ENCODE measurements around the gene CFAP119. TPM values are rescaled to one million over a fixed set of nuclear protein-coding genes. Genes with fewer than 3 reads are reported as not detected.

The CFAP119 gene
- total and polyA plus RNA-seq, 9 of the 15 experiments (the other 6 are each of a cell fraction or from before 2014, with no cell fraction given): 5.5 to 33.7 (median 9.6) TPM

GRCh38 chr16:30775392-30776188 is 13.7 kb upstream of the CFAP119 start (continued):
- TF ChIP-seq FOXO4 (CRISPR knock-in tag; IDR thresholded peaks at IDR 0.05): no peak; the same call in 1 of the 2 replicates
- TF ChIP-seq HDAC2 (IDR thresholded peaks at IDR 0.05): no peak
- no peak; the same call in 1 of the 2 replicates for TF ChIP-seq GMEB1 (CRISPR knock-in tag; IDR thresholded peaks at IDR 0.05)
- no peak for TF ChIP-seq ZNF445 (CRISPR knock-in tag; IDR thresholded peaks at IDR 0.05; ENCODE audit: low read depth)
- TF ChIP-seq STAG1 (CRISPR knock-in tag; IDR thresholded peaks at IDR 0.05; ENCODE audit: borderline replicate concordance): peak; percentile 29; the same call in 1 of the 2 replicates
- no peak for TF ChIP-seq PRMT5 (CRISPR knock-in tag; IDR thresholded peaks at IDR 0.05)
- TF ChIP-seq EP400 (IDR thresholded peaks at IDR 0.05): peak; percentile 97
- peak; percentile 18; the same call in 1 of the 2 replicates for TF ChIP-seq DPF2 (IDR thresholded peaks at IDR 0.05)
- TF ChIP-seq PTRF (tag; IDR thresholded peaks at IDR 0.05): no peak
- no peak for TF ChIP-seq XRCC5 (IDR thresholded peaks at IDR 0.05; ENCODE audit: low read depth, low read length)
- TF ChIP-seq CREB3L1 (IDR thresholded peaks at IDR 0.05; ENCODE audit: borderline replicate concordance, low read depth): peak; percentile 74; the same call in 1 of the 2 replicates
- no peak for TF ChIP-seq SMARCE1 (IDR thresholded peaks at IDR 0.05)
- TF ChIP-seq ZNF398 (CRISPR knock-in tag; IDR thresholded peaks at IDR 0.05): no peak
- TF ChIP-seq ZMIZ1 (IDR thresholded peaks at IDR 0.05; ENCODE audit: low read depth in 2 of 2, low read length in 2 of 2): peak in 1 of 2 experiments; percentile 52; a peak in 1 of 4 replicates
- no peak for TF ChIP-seq THRB (CRISPR knock-in tag; conservative IDR thresholded peaks at IDR 0.05)

All from K562 (cell line).